Measurements from ENCODE around the gene USP2. TPM values are rescaled to one million over a fixed set of nuclear protein-coding genes. Genes with fewer than 3 reads are reported as not detected.

Gene USP2
- polyA plus RNA-seq, 3 donors: 1.6 to 8.8 (median 3.0) TPM

DNA sequence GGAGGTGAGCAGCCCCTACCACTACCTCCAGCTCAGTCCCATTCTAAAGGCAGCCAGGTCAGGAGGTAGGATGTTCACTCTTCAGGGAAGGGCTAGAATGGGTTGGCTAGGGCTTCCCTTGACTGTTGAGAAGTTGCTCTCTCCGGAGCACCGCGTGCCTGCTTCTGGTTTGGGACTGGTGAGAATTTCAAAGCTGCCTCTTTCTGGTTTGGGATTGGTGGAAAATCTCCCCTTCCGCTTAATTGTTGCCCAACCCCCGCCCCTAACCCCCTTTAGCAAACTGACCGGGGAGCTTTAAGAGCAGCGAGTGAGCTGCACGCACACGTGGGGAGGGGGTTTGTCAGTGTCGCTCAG is 686 bp downstream of the USP2 start:
- no peak overlapping the region for H3K27ac ChIP-seq (ENCODE audit: low read depth, low read length)
- WGBS, 3 donors: 3 to 16% (median 12%) methylated on average over 10 of the region's 10 CpGs

DNA sequence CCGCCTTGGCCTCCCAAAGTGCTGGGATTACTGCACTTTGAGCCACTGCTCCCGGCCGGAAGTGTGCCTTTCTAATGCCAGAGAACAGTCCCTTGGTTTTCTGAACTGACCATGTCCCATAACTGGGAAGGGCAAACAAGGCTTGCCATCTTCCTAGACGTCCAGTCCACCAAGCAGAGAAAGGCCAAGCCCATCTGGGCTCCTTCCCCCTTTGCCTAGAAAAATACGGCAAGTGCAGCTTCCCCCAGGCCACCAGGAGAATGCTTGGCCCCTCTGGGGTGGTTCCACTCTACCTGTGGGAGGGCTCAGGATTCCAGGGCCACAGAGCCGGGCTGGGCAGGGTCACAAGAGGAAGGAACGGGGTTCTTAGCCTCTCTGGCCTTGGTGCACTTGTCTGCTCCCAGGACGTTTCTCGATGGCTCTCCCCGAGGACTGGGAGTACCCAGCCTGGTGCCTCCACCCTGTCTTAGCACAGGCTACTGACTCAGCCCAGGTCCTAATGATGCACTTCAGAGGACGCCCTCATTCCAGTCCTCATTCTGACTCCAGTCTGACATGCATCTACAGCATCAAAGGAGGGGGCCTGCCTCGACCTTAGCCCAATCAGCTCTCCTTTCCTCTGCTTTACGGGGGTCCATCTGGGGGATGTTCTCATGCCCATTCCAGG is 1.2 kb downstream of the USP2 start:
- 70 to 78% (median 74%) methylated on average over 13 of the region's 13 CpGs for WGBS, 3 donors
- H3K27ac ChIP-seq (ENCODE audit: low read depth, low read length): no peak overlapping the region

DNA sequence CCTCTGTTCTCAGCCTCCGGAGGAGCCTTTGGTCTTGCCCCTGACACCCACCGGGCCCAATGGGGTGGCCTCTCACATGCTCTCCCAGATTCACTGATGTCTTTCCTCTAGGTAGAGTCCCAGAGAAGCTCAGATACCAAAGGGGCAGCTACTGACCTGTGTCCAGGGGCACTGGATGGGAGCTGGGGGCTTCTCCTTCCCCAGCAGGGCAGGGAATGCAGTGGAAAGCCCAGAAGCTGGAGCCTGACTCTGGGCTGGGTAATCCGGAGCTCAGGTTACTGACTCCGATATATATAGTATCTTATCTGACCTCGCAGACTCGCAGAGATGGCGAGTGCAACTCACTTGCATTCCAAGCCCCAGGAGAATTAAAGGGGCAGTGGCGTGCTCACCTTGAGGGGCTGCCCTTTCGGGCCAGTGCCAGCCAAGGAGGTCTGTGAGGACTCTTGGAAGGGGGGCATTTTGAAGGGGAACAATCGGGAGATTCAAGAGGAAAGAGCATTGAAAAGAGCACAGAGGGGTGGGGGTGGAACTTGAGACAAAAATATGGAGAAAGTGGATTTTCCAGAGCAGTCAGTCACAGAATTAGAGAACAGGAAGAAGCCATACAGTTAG is 2.5 kb downstream of the USP2 start:
- WGBS, 3 donors: 40 to 83% (median 71%) methylated on average over 10 of the region's 10 CpGs
- H3K27ac ChIP-seq (ENCODE audit: low read depth, low read length): peak overlapping the region; percentile 44

GRCh38 chr11:119377961-119378667 is 3.4 kb downstream of the USP2 start:
- 73 to 85% (median 75%) methylated on average over 6 of the region's 6 CpGs for WGBS, 3 donors
- no peak overlapping the region for H3K27ac ChIP-seq (ENCODE audit: low read depth, low read length)

DNA sequence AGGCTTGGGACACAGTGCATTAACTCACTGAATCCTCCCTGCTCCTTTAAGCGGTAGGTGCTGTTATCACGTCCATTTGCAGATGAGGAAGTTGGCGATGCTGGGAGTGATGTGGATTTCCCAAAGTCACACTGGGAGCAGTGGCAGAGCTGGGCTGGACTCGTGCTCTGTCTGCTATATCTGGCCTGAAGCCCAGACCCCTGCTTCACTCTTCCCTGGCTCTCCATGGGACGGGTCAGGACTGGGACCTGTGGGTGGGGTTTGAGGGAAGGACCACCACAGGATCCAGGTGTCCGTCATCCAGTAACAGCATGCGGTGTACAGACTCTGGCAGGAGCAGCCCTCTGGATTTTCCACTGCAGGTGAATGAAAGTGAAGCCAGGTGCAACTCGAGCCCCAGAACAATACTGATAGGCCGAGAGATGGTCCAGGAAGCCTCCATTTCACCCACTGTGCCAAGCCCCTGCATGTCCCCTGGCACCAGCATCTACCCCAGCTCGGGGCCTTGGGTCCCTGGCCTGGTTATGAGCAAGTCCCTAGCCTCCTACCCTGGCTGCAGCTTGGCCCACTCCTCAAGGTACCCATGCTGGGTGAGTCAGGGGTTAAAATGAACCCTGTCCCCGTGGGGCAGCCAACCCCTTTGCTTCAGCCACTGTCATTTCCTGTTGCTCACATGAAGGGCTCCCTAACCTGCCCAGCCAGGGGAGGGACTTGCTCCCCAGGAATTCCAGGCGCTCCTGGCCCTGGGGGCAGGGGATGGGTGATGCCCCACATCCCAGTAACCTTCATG is 4.2 kb downstream of the USP2 start:
- H3K27ac ChIP-seq (ENCODE audit: low read depth, low read length): no peak overlapping the region
- WGBS, 3 donors: 56 to 66% (median 63%) methylated on average over 12 of the region's 12 CpGs

DNA sequence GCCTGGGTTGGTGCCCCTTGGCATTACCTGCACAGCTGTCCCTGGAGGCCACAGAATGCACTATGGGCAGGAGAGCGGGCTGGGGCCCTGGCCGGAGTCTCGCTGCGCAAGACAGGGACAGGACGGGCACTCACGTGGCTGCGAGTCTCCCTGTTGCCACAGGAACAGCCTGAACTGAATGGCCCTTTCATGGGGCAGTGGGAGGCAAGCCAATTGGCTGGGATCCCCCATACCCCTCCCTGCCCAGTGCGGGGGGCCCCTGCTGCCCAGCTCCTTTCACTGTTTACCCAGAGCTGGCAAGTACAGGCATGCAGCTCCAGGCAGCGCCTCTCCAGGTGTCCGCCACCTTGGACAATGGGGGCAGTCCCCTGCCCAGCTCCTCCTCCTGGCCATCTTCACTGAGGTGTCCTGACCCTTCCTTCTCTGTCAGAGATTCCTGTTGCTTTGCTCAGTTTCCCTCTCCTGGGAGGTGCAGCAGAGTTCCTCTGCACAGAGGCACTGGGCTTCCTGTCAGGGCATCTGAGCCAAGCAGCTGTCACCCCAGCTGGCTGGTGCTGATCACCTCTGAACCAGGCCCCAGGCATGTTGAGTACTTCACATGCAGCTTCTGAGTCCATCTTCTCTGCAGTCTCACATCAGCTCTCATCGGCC is 5.2 kb downstream of the USP2 start:
- H3K27ac ChIP-seq (ENCODE audit: low read depth, low read length): peak overlapping the region; percentile 28
- 42 to 80% (median 72%) methylated on average over 11 of the region's 11 CpGs for WGBS, 3 donors

- H3K27ac ChIP-seq (ENCODE audit: low read depth, low read length): peak overlapping the region; percentile 28
- 54 to 66% (median 62%) methylated on average over 14 of the region's 14 CpGs for WGBS, 3 donors
Measured at GRCh38 chr11:119375337-119376196, 5.9 kb downstream of the USP2 start.

DNA sequence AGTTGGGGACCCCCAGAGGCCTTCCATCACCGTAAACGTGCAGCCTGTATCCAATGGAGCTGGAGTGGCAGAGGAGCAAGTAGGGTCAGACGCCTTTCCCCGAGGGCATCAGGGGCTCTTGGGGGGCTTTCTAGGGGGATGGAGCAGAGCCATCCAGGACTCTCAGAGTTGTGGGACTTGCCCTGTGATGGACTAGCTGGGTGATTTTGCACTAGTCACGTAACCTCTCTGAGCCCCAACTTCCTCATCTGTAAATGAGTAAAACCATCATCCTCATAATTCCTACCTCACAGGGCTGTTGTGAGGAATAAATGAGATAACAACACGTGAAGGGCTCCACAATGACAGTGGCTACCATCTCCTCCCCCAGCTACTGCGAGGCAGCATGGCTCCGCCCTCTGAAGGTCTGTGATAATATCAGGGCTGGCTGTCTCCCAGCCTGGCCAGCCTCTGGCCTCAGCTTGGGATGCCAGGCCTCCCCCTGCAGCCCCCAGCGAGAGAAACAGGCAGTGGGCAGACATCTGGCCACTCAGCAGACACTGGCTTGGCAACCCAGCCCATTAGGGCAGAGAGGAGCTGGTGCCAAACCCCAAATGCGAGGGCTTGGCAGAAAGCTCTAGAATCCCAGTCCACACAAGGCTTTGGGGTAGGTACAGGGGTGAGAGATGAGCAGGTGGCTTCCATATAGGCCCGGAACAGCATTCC is 6.7 kb downstream of the USP2 start:
- no peak overlapping the region for H3K27ac ChIP-seq (ENCODE audit: low read depth, low read length)
- whole genome bisulfite sequencing, 3 donors: 46 to 51% (median 46%) methylated on average over 11 of the region's 11 CpGs

- 43 to 53% (median 52%) methylated on average over 5 of the region's 5 CpGs for WGBS, 3 donors
- H3K27ac ChIP-seq (ENCODE audit: low read depth, low read length): no peak overlapping the region
Measured at GRCh38 chr11:119373921-119374631, 7.4 kb downstream of the USP2 start.

DNA sequence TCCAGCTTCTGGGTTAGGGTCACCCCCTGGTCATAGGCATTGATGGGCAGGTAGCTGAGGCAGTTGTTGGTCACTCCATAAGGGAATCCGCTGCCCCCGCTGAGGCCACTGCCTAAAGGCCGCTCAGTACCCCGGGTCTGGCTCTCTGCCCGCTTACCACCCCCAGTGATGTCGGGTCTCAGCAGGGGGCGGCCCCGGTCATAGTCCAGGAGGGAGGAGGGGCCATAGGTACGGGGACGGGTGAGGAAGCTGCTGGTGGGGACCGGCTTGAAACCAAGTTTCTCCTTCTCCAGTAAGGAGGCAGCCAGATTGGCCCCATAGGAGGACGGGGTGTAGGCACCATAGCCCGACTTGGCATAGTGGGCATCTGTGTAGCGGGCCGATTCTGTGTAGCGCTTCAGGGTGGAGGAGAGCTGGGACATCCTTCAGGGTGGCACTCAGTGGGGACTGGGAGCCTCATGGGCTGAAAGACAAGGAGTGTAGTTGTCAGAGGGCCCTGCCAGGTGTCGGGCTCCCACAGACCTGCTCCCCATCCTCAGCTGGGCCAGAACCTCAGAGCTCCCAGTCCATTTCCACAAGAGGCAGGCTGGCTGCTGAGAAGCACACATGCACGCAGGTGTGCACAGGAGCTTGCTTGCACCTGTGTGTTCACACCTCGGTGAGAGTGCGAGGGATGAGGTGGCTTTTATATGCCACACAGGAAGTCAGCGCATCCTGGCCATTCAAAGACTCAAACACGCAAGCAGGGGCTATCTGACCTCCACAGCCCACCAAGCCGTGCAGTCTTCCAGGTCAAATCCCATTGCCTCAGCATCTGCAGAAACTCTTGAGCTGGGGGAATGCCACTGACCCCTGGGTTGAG is 8.2 kb downstream of the USP2 start:
- H3K27ac ChIP-seq (ENCODE audit: low read depth, low read length): no peak overlapping the region
- WGBS, 3 donors: 76 to 88% (median 77%) methylated on average over 23 of the region's 23 CpGs

DNA sequence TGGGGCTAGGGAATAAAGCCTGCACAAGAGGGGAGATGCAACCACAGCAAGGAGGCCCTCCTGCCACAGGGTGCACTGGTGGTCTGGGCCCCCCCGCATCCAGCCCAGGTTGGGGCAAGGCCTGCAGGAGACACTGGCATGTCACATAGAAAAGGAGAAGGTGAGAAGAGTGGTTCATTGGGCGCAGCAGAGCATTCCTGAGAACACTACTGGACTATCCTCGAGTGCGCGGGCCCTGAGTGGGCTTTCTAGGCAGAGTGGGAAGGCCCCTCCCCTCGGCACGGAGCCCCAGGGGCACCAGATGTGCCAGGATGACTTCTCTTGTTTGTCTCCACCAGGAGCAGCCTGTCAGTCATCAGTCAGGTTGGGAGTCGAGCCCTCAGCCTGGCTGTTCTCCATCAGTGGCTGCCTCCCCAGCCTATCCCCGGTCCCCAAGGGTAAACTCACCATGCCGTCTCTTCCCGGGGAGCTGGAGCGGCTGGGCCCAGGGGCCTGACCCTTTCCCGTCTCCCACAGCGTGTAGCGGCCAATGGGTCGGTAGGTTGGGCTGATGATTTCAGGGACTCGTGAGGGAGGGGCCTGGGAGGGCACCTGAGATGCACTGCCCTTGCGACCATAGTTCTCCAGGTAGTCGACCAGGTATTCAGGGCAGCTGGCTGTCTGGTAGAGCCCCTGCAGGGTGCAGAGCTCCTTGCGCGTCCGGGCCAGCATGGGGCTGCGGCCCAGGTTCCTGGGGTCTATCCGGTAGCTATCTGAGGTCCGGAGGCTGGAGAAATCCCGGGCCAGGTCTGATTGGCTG is 9.0 kb downstream of the USP2 start:
- H3K27ac ChIP-seq (ENCODE audit: low read depth, low read length): no peak overlapping the region
- WGBS, 3 donors: 86 to 87% (median 87%) methylated on average over 26 of the region's 26 CpGs

DNA sequence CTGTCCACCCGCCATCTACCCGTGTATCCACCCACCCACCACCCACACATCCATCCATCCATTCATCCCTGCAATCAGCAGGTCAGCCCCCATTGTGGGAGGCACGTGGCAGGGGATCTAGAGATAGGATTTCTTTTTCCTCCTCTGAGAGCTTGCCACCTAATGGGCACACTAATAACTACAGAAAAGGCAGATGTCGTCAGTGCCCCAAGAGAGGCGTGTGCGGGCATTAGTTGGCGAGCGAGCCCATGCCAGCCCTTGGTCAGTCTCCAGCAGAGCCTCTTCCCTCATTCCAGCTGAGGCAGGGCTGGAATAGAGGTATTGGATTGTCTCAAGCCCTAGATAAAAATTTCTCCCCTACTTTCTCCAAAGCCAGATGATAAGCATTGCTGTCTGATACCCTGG is 9.7 kb downstream of the USP2 start:
- no peak overlapping the region for H3K27ac ChIP-seq (ENCODE audit: low read depth, low read length)
- WGBS, 3 donors: 44 to 57% (median 56%) methylated on average over 8 of the region's 8 CpGs

DNA sequence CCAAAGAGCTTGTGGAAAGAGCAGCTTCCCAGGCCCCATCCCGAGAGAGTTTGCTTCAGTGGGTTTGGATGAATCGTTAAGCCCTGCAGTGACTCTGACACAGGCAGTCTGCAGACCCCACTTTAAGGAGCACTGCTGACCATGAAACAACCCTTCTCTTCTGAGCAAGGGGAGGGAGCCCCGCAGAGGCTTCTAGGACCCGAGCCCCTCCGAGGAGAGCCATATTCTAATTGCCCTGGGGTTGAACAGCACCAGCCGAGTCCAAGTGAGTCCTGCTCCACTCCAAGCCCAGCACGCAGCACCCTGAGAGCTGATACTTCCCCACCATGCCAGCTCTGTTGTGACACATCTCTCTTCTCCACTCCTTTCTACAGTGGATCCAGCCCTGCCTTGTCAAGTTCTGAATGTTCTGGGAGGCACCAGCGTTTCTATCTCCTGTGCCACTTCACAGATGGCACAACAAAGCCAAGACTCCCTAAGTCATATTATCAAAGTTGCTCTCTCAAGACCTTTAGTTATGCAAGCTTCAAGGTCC is 10.4 kb downstream of the USP2 start:
- 79 to 82% (median 79%) methylated on average over 8 of the region's 8 CpGs for WGBS, 3 donors
- H3K27ac ChIP-seq (ENCODE audit: low read depth, low read length): no peak overlapping the region

GRCh38 chr11:119370486-119371046 is 10.9 kb downstream of the USP2 start:
- 43 to 66% (median 63%) methylated on average over 8 of the region's 8 CpGs for WGBS, 3 donors
- no peak overlapping the region for H3K27ac ChIP-seq (ENCODE audit: low read depth, low read length)
